NCI-H2107 (cell line): ENCODE data around the gene CDH15.
"Not testable (repeated sequence)": the region's sequence is repeated elsewhere in the genome, so short reads cannot be mapped to it uniquely, and the experiment has no call there.

Source experiments
- DNase-seq: peaks from one replicate; lab custom pipeline; 2025; lab: John Stamatoyannopoulos, UW

CDH15 gene

GRCh38 chr16:89155851-89156739 lies 15.5 kb upstream of the CDH15 start:
- DNase-seq = no peak

DNA sequence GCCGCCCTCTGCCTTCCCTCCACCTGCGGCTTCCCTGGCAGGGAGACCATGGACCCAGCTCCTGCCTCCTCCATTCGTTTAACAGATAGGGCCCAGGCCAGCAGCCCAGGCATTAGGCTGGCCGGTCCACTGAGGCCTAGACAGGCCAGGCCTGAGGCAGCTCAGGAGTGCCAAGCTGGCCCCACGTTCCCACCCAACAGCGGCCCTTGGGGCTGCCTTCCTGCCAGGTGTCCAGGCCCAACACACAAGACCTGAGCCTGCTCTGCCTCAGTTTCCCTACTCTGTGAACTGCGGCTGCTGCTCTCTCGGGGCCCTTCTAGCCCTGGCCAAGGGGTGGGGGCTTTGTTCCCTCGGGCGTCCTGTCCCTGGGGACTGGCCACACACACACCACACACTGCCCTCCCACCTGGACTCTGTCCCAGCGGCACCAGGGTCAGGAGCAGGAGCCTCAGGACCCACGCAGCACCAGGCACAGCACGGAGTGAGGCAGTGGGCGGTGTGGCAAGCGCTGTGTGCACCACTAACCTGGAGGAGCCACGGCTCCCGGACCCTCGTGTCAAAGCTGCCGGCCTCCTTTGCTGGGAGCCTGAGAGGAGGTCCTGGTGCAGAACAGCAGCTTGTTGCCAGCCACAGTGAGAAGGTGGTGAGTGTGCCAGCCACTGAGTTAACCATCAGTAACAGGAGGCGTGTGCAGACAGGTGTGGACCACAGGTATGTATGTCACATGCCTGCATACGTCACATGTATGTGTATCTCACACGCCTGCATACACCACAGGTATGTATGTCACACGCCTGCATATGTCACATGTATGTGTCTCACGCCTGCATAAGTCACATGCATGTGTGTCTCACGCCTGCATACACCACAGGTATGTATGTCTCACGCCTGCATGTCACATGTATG lies 14.6 kb upstream of the CDH15 start:
- no peak for DNase-seq

DNA sequence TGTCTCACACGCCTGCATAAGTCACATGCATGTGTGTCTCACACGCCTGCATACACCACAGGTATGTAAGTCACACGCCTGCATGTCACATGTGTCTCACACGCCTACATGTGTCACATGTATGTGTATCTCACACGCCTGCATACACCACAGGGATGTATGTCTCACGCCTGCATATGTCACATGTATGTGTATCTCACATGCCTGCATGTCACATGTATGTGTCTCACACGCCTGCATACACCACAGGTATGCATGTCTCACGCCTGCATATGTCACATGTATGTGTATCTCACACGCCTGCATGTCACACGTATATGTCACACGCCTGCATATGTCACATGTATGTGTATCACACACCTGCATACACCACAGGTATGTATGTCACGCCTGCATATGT lies 13.8 kb upstream of the CDH15 start:
- no peak for DNase-seq

- DNase-seq = no peak
These were observed 12.3 kb upstream of the CDH15 start for GRCh38 chr16:89159066-89159849.

DNA sequence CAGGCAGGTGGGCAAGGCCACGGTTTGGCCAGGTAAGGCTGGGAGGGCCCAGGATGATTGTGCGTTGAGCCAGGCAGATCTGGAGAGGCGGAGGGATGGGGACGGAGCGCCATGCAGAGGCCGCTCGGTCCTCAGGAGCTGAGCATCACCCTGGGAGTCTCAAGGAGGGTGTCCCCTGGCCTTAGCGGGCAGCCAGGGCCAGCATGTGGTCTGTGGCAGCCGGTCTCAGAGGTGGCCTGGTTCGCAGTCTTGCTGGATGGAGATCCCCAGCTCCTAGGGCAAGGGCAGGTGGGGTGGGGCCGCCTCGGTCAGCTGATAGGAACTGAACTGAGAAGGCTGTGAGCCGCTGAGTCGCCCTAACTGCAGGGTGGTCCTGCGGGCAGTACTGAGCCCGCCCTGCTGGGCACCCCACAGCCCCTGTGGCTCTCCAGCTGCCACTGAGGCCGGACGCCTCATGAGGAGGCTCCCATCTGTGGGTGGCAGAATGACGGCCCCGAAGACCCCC lies 11.6 kb upstream of the CDH15 start:
- no peak for DNase-seq

DNA sequence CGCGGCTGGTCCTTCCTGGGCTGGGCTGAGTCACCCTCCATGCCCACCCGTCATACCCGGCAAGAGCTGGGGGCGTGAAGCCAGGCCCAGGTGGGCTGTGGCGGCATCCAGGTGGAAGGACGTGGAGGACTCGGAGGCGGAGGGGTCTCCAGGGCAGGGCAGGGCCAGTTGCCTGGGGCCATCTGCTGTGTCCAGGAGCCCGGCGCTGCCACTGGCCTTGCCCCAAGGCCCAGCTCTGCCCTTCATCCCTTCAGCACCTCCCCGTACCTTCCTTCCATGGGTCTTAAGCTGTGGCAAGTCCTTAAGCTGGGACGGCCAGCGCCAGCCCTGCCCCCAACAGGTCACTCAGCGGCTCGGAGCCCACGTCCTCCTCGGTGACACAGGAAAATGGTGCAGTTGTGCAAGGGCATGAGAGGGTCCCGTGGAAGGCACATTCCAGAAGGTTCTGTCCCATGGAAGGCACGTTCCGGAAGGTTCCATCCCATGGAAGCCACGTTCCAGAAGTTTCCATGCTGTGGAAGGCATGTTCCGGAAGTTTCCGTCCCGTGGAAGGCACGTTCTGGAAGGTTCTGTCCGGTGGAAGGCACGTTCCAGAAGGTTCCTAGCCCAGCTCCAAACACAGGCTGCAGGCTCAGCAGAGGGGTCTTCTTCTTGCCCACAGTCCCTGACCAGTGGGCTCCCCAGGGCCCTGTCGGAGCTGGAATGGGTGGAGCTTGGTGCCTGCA lies 10.4 kb upstream of the CDH15 start:
- DNase-seq = no peak

GRCh38 chr16:89161763-89162713 lies 9.5 kb upstream of the CDH15 start:
- DNase-seq = no peak

DNA sequence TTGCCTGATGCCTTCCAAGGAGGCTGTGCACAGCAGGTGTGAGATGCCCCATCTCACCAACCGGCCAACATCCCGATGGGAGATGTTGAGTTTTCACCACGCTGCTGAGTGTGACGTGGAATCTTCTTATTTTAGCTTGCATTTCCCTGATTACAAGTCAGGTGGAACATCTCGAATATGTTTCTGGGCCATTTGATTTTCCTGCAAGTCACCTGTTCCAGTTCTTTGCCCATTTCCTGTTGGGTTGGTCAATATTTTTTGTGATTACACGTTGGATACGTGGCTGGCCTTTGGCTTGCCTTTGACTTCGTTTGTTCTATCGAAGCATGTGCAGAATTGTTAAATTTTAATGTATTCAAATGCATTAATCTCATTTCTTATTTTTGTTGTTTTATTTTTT lies 8.3 kb upstream of the CDH15 start:
- DNase-seq = no peak

DNA sequence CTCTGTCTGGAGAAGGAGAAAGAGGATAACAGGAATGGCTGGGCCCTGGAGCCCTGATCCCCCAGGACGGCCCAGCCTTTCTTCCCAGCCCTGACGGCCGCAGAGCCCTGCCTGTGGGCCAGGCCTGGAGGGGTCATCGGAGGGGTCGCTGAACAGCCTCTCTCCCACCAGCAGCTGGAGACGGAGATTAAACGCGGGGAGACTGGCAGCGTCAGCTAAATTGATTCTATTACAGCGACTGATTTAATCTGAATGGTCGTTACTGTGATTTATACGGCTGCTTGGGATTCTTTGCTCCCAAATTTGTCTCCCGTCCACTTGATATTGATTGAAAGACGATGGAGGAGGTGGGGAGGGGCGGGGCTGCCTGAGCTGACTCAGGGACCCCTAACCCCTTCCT lies 7.1 kb upstream of the CDH15 start:
- no peak for DNase-seq

DNA sequence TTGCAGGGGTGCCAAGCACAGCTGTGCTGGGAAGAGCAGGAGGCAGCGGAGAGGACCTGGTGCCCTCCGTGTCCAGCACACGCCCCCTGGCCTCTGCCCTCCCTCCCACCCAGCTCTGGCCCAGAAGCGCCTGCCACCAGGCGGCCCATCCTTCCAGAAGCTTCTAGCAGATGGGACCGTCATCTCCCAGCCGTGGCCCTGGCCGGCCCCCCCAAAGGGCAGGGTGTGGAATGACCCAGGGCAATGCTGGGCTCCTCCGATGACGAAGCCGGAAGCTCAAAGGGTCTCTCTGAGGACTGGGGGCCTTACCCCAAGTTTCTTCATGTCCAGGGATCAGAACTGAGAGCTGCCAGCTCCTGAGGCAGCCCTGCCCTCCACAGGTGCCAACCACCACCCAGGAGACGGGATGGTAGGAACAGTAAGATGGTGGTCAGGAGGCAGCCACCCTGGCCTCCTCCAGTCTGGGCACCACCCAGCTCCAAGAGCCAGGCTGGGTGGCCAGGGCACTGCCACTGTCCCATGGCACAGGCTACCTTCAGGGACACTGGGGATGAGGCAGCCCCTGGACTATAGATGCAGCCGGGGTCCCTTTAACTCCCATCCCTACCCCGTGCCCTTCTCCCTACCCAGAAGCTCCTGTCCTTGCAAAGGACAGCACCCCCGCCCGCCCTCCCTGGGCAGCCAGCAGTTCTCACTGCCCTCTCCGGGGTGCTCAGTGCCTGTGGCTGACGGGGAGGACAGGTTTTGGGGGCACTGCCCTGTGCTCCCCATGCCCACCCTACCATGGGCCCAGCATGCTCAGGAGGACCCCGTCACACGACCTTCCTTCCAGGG lies 6.5 kb upstream of the CDH15 start:
- no peak for DNase-seq

DNA sequence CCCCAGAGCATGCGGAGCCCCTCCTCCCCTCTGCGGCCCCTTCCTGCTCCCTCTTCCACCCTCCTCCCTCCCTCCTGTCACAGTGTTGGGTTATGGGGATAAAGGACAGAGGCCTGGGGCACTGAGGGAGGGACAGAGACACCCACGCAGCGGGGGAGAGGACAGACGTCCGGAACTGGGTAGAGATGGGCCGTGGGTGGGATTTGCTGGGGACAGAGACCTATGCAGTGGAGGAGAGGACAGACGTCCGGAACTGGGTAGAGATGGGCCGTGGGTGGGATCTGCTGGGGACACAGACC lies 5.9 kb upstream of the CDH15 start:
- not testable (repeated sequence) for DNase-seq

GRCh38 chr16:89166696-89167424 lies 4.7 kb upstream of the CDH15 start:
- DNase-seq = no peak

DNA sequence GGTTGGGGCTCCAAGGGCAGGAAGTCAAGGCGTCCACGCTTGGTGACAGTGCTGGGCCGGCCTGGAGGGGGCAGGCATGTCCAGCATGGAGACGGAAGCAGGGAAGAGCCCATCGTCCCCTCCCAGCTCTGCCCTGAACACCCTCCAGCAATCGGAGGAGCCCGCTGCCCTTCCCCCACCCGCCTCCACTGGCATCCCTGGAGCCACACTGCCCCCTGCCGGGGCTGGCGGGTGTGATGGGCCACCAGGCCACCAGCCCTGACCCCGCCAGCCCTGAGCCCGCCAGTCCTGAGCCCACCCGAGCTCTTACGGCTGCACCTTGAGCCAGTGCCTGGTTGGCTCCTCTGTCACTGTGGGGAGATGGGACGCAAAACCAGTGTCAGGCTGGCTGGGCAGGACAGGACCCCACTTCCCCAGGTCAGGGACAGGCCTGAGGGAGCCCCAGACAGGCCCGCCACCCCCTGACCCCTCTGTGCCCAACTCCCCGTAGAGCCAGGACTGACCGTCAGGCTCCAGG lies 4.1 kb upstream of the CDH15 start:
- peak; percentile 66 for DNase-seq

GRCh38 chr16:89168381-89169189 lies 3.0 kb upstream of the CDH15 start:
- no peak for DNase-seq

GRCh38 chr16:89169778-89170177 lies 1.8 kb upstream of the CDH15 start:
- no peak for DNase-seq

GRCh38 chr16:89170346-89171215 lies 967 bp upstream of the CDH15 start:
- DNase-seq = peak; percentile 20

DNA sequence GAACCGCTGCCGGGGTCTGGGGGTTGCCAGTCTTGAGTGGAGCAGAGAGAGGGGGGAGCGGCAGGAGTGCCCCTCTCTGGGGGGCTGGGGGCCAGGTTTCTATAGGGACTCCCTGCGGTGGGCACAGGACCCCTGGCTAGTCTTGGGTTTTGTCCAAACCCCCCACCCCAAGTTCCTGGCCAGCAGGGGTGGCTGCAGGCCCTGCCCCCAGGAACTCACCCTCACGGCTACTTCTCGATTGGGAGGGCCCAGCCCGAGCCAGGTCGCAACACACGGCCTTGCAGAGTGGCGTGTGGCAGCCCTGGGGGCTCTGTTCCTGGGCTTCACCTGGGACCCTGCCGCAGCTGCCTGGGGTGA lies 601 bp downstream of the CDH15 start:
- no peak for DNase-seq
